HG03060 (cell line): Measurements from ENCODE around the gene RASGEF1C.

Experiments used
- ATAC-seq: cut with Tn5 transposase; IDR thresholded peaks from one replicate; pipeline ENCODE4 v1.9.1; 2021; ENCODE audit warnings: low read depth, moderate number of reproducible peaks; ENCODE audit not compliant: unreplicated experiment

RASGEF1C gene

GRCh38 chr5:180111273-180112002, 97.6 kb downstream of the RASGEF1C start:
- ATAC-seq: no peak

GRCh38 chr5:180109920-180110319, 99.1 kb downstream of the RASGEF1C start:
- ATAC-seq: no peak

GRCh38 chr5:180107005-180107404, 102.0 kb downstream of the RASGEF1C start:
- no peak for ATAC-seq

- no peak for ATAC-seq
Measured at GRCh38 chr5:180105827-180106312, 103.1 kb downstream of the RASGEF1C start.

- no peak for ATAC-seq
Measured at GRCh38 chr5:180104168-180104530, 104.9 kb downstream of the RASGEF1C start.

GRCh38 chr5:180103487-180104167, 105.4 kb downstream of the RASGEF1C start:
- no peak for ATAC-seq

- no peak for ATAC-seq
Measured at GRCh38 chr5:180102636-180103035, 106.4 kb downstream of the RASGEF1C start.

- ATAC-seq: no peak
Measured at GRCh38 chr5:180101451-180102105, 107.4 kb downstream of the RASGEF1C start.

- no peak for ATAC-seq
Measured at GRCh38 chr5:180100621-180101450, 108.2 kb downstream of the RASGEF1C start.

- no peak for ATAC-seq
Measured at GRCh38 chr5:180099733-180100611, 109.0 kb downstream of the RASGEF1C start.

GRCh38 chr5:180098991-180099732, 109.8 kb downstream of the RASGEF1C start:
- ATAC-seq: no peak

- no peak for ATAC-seq
Measured at GRCh38 chr5:180098526-180098925, 110.5 kb downstream of the RASGEF1C start.

GRCh38 chr5:180097926-180098325, 111.1 kb downstream of the RASGEF1C start:
- ATAC-seq: no peak

- no peak for ATAC-seq
Measured at GRCh38 chr5:180097163-180097894, 111.7 kb downstream of the RASGEF1C start.

GRCh38 chr5:180096616-180097015, 112.4 kb downstream of the RASGEF1C start:
- ATAC-seq: no peak

GRCh38 chr5:180095545-180095944, 113.5 kb downstream of the RASGEF1C start:
- no peak for ATAC-seq

GRCh38 chr5:180093651-180094382, 115.2 kb downstream of the RASGEF1C start:
- ATAC-seq: no peak

- ATAC-seq: no peak
Measured at GRCh38 chr5:180093241-180093640, 115.8 kb downstream of the RASGEF1C start.
